NCI-H2107 (cell line): ENCODE results near the gene NSUN3.
"Not testable (repeated sequence)": the region's sequence is repeated elsewhere in the genome, so short reads cannot be mapped to it uniquely, and the experiment has no call there.

Experiments
- DNase-seq: peaks from one replicate; lab custom pipeline; 2025; lab: John Stamatoyannopoulos, UW

Gene NSUN3

GRCh38 chr3:94062513-94063404 lies at the start of gene NSUN3, which contains the start of gene DHFR2:
TSS of gene NSUN3 (plus strand) at chr3:94063061. CDS start at chr3:94063127, 66 bp downstream.
TSS of gene DHFR2 (minus strand) at chr3:94062916. CDS start at chr3:94061511, 1,405 bp downstream.
- peak; percentile 95 for DNase-seq

GRCh38 chr3:94015025-94015424 lies 47.8 kb upstream of the NSUN3 start:
- no peak for DNase-seq

DNA sequence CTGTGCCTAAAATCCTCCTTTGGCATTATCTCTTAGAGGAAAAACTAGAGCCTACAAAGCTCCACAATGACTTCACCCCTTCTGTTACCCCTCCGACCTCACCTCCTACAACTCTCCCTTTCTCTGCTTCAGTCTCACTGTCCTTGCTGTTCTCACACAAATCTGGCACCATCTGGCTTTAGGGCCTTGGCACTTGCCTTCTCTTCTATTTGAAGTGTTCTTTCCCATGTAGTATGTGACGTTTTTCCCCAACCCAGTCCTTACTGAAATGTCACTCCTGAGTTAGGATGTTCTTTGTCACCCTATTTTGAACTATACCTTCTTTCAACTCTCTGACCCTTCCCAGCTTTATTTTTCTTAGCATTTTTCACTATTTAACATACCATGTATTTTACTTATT lies 43.2 kb upstream of the NSUN3 start:
- no peak for DNase-seq

DNA sequence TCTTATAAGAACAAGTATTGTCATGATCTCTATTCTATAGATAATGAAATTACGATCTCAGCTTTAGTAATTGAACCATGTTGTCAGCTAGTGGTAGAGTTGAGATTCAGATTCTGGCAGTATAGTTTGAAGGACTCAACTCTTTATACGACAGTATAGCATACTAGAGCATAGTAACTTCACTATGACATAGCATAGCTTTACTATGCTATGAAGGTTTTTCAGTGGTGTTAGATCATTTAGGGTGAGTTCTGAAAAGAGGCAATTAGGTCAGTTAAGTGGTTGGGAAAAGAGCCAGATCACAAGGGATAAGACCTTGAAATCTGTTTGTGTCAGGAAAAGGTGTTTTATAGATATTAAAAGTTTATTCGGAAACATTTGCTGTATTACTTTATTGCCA lies 42.6 kb upstream of the NSUN3 start:
- no peak for DNase-seq

DNA sequence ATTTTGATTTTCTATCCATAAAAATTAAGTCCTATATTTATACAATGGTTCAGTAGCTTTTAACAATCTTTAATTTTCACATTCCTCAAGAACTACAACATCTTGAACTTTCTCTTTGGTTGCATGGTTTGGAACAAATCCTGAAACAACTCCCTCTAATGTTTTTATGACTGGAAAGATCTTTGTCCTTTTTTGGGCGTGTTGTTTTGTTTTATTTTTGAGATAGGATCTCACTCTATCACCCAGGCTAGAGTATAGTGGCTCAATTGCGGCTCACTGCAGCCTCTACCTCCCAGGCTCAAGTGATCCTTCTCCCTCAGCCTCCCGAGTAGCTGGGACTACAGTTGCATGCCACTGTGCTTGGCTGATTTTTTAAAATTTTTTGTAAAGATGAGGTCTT lies 38.5 kb upstream of the NSUN3 start:
- DNase-seq = no peak

GRCh38 chr3:94026623-94027022 lies 36.2 kb upstream of the NSUN3 start:
- no peak for DNase-seq

GRCh38 chr3:94028093-94028837 lies 34.6 kb upstream of the NSUN3 start, which contains the start of gene STX19:
TSS of gene STX19 (minus strand) at chr3:94028597. CDS start at chr3:94015269, 13,328 bp downstream.
- no peak for DNase-seq

- DNase-seq = no peak
Measured at GRCh38 chr3:94036909-94037507, 25.9 kb upstream of the NSUN3 start.

DNA sequence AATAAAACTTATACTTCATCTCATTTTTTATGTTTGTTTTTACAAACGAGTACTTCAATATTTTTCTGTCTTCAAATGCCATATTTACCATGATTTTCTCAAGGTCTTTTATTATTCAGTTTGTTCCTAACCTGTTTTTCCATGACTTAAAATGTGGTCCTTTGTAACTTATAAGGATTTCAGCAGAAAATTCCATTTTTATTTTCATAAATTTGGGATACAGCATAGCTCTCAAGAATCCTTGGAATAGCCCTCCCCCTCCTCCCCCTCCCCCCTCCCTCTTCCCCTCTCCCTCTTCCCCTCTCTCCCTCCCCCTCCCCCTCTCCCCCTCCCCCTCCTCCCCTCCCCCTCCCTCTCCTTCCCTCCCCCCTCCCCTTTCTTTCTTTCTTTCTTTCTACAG lies 19.6 kb upstream of the NSUN3 start:
- no peak for DNase-seq

GRCh38 chr3:94044100-94044936 lies 18.5 kb upstream of the NSUN3 start:
- not testable (repeated sequence) for DNase-seq

DNA sequence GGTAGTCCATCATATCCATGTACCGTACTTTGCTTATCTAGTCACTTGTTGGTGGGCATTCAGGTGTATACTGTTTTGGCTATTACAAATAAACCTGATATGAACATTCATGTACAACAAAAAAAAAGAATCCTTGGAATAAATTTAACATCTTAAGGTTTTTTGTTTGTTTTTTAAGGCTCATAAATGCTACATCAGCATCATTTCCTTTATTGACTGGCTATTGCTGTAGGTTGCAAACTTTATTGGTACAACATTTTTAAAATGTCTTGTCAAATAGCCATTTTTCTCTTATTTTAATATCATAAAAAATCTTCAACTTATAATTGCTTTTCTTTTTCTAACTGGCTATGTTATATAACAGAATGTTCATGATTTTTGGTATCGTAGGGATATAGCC lies 16.3 kb upstream of the NSUN3 start:
- DNase-seq = no peak

DNA sequence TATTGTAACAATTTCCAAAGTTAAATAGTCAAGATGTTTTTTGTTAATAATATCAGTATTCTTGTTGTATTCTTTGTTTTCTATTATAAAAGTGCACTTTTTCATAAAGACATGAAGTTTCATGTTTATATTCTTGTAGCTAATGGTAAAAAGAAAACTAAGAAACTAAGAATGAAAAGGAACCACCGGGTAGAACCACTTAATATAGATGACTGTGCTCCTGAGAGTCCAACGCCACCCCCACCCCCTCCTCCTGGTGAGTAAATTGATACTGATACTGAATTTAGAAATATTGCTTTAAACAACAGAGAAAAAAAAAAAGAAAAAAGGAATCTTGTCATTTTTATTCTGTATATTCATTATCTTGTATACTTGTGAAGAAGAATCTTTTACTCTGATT lies 13.6 kb upstream of the NSUN3 start:
- DNase-seq = no peak

DNA sequence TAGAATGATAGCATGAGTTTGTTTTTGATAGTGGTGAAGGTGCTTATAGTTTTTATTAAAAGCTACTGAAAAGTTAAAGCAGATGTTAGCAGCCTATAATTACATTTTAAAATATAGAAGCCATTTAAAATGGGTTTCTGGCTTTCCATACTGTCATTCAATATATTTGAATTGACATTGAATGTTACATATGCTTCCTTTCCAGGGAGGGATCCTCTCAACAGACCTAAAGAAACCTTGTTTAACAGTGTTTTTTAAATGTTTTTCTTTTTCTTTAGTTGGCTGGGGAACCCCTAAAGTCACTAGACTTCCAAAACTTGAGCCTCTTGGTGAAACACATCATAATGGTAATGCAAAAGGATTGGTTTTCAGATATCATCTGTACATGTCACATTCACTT lies 12.3 kb upstream of the NSUN3 start:
- no peak for DNase-seq

- no peak for DNase-seq
Measured at GRCh38 chr3:94061297-94061696, 1.6 kb upstream of the NSUN3 start.

- DNase-seq = no peak
Measured at GRCh38 chr3:94063496-94064119, 747 bp downstream of the NSUN3 start.

DNA sequence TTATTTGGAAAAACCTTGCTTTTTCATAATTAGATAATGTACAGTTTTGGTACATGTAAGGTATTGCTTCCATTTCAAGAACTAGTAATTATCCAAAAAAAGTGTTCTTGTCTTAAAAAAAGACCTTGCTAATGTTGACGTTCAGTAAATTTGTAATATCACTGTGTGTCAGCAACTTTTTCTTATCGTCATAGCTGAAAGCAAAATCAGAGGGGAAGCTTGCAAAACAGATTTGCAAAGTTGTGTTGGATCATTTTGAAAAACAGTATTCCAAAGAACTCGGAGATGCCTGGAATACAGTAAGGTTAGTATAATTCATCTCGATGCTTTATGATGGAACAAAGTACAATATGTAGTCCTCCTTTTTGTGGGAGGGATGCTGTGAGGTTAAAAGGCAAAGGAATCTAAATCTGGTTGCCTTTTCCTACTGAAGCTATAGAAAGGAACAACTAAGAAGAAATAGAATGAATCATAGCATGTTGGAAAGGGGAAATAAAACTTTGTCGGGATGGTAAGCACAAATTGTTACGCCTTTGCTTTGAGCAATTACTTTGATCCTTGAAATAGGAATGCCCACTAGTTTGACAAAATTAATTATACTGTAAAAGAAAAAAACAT lies 1.5 kb downstream of the NSUN3 start:
- no peak for DNase-seq

GRCh38 chr3:94065122-94065521 lies 2.3 kb downstream of the NSUN3 start:
- no peak for DNase-seq

DNA sequence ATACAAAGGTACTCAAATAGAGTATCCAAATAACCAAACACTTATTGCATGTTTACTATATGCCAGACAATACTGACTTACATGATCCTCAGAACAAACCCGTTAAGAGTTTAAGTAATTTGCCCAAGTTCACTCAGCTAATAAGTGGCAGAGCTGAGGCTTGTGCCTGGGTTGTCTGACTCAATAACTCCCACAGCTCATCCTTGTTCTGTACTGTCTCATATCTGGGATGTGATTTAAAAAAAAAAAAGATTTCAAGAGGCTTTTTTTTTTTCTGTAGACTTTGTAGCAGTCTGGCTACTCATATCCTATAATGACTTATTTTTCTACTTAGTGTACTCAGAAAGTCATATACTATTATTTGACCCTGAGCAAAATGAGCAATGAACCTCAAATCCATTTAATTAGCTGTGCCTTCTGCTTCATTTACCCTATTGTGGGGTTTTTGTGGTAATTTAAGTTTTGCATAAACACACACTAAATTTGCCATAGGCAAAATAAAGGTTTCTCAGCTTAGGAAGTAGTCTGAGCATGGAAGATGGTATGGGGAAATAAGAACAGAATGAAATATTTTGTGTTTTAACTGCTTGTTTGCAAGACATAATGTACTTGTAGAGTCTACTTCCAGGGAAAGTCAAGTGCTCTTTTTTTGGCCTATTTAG lies 3.1 kb downstream of the NSUN3 start:
- DNase-seq = no peak

GRCh38 chr3:94066506-94067500 lies 3.9 kb downstream of the NSUN3 start:
- DNase-seq = no peak
